ENCODE data around the gene HSP90AB1. TPM values are rescaled to one million over a fixed set of nuclear protein-coding genes. Genes with fewer than 3 reads are reported as not detected.

Gene HSP90AB1
- total and polyA plus RNA-seq, 2 of the 8 experiments (the other 6 are each of a cell fraction or from before 2014, with no cell fraction given) = 1,564 to 2,297 TPM

GRCh38 chr6:44297063-44298038 is 50.5 kb downstream of the HSP90AB1 start (continued):
- TF ChIP-seq TEAD4 (IDR thresholded peaks at IDR 0.05; ENCODE audit: low read depth, low read length) (0 out of 2 replicates have a peak, but pooled peaks have one; percentile 21), NANOG (IDR thresholded peaks at IDR 0.05; ENCODE audit: insufficient read depth, low read depth, low read length, poor library complexity, severe bottlenecking) (no peak), GABPA (IDR thresholded peaks at IDR 0.05; ENCODE audit: borderline replicate concordance, insufficient read depth, low read length) (no peak), NRF1 (IDR thresholded peaks at IDR 0.05; ENCODE audit: low read depth, low read length) (0 out of 2 replicates have a peak, but pooled peaks have one; percentile 19), SIRT6 (IDR thresholded peaks at IDR 0.05; ENCODE audit: low read length) (no peak), KDM4A (IDR thresholded peaks at IDR 0.05; ENCODE audit: low read depth, low read length, severe bottlenecking) (peak; percentile 70), JUND (IDR thresholded peaks at IDR 0.05; ENCODE audit: low read length) (no peak), ZNF274 (IDR thresholded peaks at IDR 0.05; ENCODE audit: borderline replicate concordance, extremely low read depth, low read length) (no peak), POLR2AphosphoS5 (IDR thresholded peaks at IDR 0.05; ENCODE audit: low read depth, low read length) (peak; percentile 60), EGR1 (IDR thresholded peaks at IDR 0.05; ENCODE audit: borderline replicate concordance, low read depth, low read length) (no peak), KDM1A (IDR thresholded peaks at IDR 0.05; ENCODE audit: borderline replicate concordance, low read length) (no peak), SRF (IDR thresholded peaks at IDR 0.05; ENCODE audit: low read depth, low read length) (peak; percentile 37; the same call in 1 of the 2 replicates), POLR2A (IDR thresholded peaks at IDR 0.05; ENCODE audit: control extremely low read depth in 1 of 2, low read depth in 2 of 2, low read length in 2 of 2) (peak in 1 of 2 experiments; percentile 38; a peak in 1 of 3 replicates), TAF7 (optimal IDR thresholded peaks at IDR 0.05; ENCODE audit: borderline replicate concordance, low read depth, low read length) (no peak), CREB1 (IDR thresholded peaks at IDR 0.05) (peak; percentile 92), SP1 (IDR thresholded peaks at IDR 0.05; ENCODE audit: low read depth, low read length) (no peak), SIX5 (IDR thresholded peaks at IDR 0.05; ENCODE audit: low read depth, low read length) (no peak), SAP30 (IDR thresholded peaks at IDR 0.05; ENCODE audit: insufficient read depth, insufficient replicate concordance, low read length) (no peak), CEBPB (IDR thresholded peaks at IDR 0.05; ENCODE audit: low read depth, low read length) (no peak), BACH1 (IDR thresholded peaks at IDR 0.05; ENCODE audit: low read length) (0 out of 2 replicates have a peak, but pooled peaks have one; percentile 16), KDM5A (IDR thresholded peaks at IDR 0.05; ENCODE audit: low read length) (no peak)
- TF ChIP-seq, protein P1, sequence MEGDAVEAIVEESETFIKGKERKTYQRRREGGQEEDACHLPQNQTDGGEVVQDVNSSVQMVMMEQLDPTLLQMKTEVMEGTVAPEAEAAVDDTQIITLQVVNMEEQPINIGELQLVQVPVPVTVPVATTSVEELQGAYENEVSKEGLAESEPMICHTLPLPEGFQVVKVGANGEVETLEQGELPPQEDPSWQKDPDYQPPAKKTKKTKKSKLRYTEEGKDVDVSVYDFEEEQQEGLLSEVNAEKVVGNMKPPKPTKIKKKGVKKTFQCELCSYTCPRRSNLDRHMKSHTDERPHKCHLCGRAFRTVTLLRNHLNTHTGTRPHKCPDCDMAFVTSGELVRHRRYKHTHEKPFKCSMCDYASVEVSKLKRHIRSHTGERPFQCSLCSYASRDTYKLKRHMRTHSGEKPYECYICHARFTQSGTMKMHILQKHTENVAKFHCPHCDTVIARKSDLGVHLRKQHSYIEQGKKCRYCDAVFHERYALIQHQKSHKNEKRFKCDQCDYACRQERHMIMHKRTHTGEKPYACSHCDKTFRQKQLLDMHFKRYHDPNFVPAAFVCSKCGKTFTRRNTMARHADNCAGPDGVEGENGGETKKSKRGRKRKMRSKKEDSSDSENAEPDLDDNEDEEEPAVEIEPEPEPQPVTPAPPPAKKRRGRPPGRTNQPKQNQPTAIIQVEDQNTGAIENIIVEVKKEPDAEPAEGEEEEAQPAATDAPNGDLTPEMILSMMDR (IDR thresholded peaks at IDR 0.05; ENCODE audit: control extremely low read depth in 1 of 3, insufficient read depth in 1 of 3, low read depth in 1 of 3, low read length in 3 of 3) = no peak
